ENCODE measurements around the gene NRG3. TPM values are rescaled to one million over a fixed set of nuclear protein-coding genes. Genes with fewer than 3 reads are reported as not detected.

The NRG3 gene
- total RNA-seq, 1 donor from 2014 or later, result 8.2 TPM

DNA sequence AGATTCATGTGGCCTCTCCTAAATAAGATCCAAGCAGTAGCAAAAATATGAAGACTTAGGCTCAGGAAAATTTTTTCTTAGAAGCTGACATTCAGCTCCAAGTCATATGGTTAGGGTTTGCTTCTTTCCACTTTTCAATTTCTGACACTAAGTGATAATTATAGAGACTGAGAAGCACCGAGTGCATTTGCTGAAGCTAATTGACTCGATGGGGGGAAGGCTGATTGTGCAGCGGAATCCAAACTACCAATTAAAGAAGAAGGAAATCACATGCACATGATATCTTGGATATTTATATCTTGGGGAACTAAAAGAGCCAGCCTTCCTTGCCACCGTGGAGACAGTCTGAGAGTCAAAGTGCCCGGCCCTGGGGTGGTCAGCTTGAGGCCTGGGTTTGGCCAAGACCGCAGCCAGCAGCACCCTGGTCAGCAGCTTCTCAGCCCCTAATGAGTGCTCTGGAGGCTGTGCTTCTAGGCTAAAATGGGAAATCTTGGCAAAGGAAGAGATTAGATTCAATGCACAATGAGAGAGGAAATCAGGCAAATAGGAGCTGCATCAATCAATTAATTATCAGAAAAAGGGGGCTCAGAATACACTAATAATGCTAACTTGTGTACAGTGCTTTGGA lies 589.3 kb downstream of the NRG3 start:
- no peak for DNase-seq (ENCODE audit: low read depth in 2 of 2)

- no peak for DNase-seq (ENCODE audit: low read depth in 2 of 2)
Measured at GRCh38 chr10:82464966-82465365, 590.0 kb downstream of the NRG3 start.

- DNase-seq (ENCODE audit: low read depth in 2 of 2), result no peak
Measured at GRCh38 chr10:82468453-82468852, 593.5 kb downstream of the NRG3 start.

DNA sequence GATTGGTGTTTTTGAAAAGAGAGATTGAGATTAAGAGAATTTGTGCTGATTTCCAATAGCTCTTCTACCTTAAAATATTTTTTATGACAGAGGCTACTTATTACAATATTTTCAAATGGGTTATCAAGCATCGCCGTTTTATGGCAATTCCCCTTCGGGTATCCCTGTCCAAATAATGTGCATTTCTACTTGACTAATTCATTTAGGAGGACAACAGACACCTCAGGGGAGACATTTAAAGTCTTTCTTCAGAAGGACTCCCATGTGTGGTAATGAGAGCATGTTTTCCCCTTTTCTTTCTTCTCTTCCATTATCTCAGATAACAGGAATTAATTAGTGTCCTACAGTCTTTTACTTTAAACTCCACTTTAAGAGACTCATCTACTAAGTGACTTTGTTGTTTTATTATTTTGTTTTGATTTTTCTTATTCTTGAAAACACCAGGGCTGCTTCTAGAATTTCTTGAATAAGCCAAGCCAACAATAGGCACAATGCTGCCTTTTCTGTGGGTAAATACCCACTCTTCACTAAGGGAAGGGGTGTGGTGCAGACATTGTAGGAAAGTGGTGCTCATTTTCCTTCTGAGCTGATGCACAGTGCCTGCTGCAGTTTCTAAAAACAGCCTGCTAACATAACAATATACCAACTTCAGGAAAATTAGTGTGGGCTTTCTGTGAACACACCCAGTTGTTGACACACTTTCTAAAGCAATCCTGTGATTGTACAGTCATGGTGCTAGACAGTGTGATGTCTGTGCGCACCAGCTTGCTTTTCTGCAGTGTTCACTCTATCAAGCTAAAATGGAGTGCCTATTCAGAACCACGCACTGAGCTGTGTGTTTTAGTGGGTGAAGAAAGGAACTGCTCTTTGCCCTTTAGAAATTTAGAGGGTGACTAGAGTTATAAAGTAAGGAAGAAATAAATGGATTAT lies 597.7 kb downstream of the NRG3 start:
- DNase-seq (ENCODE audit: low read depth in 2 of 2), result no peak

DNA sequence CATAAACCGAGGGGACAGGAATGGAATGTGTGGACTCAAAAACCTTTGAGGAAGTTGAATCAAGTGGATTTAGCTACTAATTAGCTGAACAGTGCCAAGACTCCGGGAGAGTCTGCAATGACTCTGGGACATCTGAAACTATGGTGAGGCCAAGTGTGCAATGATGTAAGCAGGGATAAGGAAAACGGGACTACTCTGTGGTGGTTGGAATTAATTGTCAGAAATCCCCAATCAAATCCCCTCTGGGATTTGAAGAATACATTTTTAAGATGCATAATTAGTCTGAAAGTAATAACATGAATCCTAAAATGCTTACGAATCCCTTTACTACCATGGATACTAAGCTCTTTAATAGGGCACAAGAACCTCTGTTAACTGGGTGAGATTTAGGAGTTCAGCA lies 602.8 kb downstream of the NRG3 start:
- DNase-seq (ENCODE audit: low read depth in 2 of 2), result no peak

DNA sequence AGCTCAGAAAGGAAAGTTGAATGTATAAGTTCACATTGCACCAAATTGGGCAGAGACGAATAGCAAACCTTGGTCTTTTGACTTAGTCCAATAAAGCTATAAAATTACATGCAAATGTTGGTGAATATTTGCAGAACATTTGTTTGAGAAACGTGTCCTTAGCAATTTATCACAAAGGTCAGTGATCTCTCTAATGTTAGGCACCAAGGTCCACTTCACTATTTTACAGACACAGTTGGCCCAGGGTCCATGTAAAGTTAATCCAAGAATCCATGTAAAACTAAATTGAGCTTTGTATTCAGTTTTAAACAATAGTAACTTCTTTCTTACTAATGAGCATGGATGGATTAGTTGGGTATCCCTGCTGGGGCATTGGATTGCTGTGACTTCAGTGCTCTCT lies 617.7 kb downstream of the NRG3 start:
- DNase-seq (ENCODE audit: low read depth in 2 of 2), result no peak

DNA sequence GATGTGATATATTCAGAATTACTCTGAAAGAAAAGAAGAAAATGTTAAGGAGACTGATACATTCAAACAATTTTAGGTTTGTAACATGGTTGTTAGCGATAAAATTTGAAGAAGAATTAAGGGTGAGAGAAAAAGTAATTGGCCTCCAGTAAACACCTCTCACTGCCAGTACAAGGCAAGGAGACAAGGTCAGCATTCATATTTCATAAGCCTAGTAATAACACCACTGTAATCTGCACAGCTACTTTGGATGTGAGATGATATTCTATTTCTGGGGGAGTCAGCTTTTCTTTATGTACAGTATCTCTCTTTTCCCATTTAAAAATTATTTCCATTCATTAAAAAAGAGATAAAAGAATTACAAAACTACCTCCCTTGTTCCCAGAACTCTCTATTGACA lies 621.1 kb downstream of the NRG3 start:
- DNase-seq (ENCODE audit: low read depth in 2 of 2), result no peak

DNA sequence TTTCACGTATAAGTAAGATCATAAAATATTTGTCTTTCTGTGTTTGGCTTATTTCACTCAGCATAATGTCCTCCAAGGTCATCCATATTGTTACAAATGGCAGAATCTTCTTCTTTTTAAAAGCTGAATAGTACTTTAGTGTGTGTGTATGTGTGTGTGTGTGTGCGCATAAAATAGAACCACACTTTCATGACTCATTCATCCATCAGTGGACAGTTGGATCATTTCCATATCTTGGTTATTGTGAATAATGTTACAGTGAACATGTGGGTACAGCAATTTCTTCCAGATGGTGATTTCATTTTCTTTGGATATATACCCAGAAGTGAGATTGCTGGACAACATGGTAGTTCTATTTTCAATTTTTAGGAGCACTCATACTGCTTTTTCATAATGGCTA lies 622.4 kb downstream of the NRG3 start:
- DNase-seq (ENCODE audit: low read depth in 2 of 2), result peak in 1 of 2 donors; percentile 11

DNA sequence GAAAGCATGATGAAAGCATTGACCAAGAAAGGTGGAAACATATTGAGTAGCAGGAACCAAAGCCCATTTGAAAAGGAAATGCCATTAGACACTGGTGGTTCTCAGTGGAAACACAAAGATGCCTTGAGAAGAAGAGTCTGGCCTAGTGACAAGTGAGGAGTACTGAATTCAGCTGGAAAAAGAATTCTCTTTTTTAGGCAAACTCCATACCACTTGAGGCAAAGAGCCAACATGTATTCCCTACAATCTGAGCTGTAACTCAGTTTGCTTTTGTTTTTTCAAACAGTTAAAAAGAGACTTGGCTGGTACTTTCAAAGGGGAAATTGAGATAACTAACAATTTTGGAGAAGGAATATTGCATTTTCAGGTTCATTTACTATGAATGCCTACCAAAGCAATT lies 624.0 kb downstream of the NRG3 start:
- no peak for DNase-seq (ENCODE audit: low read depth in 2 of 2)

- DNase-seq (ENCODE audit: low read depth in 2 of 2), result no peak
Measured at GRCh38 chr10:82505009-82505408, 630.0 kb downstream of the NRG3 start.

DNA sequence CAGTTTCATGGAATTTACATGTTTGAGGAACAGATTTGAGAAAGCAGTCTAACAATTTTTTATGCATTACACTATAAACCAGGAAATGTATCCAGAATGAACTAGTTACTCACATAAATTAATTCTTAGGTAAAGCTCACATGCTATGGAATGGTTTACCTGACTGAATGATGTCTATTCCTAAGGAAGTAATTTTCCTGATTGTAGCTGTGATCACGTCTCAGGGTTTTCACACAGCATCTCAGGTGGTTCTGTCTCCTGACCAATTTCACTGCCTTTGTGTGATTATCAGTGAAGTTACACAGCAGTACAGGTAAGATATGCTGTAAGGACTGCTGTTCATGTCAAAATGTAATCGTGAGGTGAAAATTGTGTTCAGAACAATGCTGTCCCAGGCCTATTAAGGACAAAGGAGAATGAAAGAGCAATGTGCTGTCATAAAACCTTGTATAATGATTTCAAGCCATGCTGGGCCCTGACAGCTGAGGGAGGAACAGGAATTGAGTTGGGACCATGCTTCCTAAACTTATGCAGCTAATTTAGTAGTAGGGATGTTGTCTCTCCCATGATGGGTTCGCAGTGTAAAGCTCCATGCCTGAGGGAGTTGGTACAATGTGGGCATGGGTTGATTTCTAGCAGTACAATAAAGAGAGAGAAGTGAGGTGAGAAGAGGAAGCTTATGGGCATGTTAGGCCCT lies 631.8 kb downstream of the NRG3 start:
- no peak for DNase-seq (ENCODE audit: low read depth in 2 of 2)

DNA sequence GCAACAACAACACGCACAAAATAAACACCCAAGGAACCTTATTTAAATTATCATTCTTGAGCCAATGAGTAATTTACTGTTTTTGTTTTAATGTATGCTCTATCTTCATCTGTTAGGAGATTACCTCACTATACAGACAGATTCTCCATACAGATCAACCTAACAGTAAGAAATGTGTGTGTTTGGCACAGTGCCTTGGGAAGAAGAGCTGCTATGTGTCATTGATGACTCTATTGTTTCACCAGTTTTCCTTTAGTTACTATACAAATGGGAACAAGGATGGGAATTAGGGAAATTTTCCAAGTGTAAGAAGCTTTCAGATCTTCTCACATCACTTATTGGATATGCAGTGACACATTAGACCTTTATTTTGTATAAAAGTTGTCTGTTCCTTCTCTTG lies 640.3 kb downstream of the NRG3 start:
- DNase-seq (ENCODE audit: low read depth in 2 of 2), result peak in 1 of 2 donors; percentile 35

GRCh38 chr10:82529062-82529461 lies 654.1 kb downstream of the NRG3 start:
- DNase-seq (ENCODE audit: low read depth in 2 of 2), result no peak

GRCh38 chr10:82535457-82535856 lies 660.5 kb downstream of the NRG3 start:
- no peak for DNase-seq (ENCODE audit: low read depth in 2 of 2)

GRCh38 chr10:82536668-82537067 lies 661.7 kb downstream of the NRG3 start:
- DNase-seq (ENCODE audit: low read depth in 2 of 2), result no peak

DNA sequence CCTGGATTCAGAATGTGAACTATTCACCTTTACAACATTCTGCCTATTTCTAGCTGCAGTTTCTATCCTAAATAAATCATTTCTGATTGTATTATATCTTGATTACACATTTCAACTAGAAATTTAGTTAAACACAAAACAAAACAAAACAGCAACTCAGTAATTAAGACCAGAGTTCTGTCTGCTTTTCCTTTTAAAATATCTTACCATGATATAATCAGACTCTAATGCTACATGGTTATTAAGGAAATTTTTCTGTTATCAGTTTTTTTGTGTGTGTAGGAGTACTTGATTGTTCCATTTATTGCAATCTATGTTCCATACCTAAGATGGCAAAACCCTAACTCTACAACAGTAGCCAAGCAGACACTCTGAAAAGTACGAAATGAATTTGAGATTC lies 663.3 kb downstream of the NRG3 start:
- no peak for DNase-seq (ENCODE audit: low read depth in 2 of 2)

- DNase-seq (ENCODE audit: low read depth in 2 of 2), result no peak
Measured at GRCh38 chr10:82543631-82544030, 668.6 kb downstream of the NRG3 start.

- no peak for DNase-seq (ENCODE audit: low read depth in 2 of 2)
Measured at GRCh38 chr10:82544377-82544776, 669.4 kb downstream of the NRG3 start.

GRCh38 chr10:82551506-82551905 lies 676.5 kb downstream of the NRG3 start:
- no peak for DNase-seq (ENCODE audit: low read depth in 2 of 2)

GRCh38 chr10:82552267-82552666 lies 677.3 kb downstream of the NRG3 start:
- no peak for DNase-seq (ENCODE audit: low read depth in 2 of 2)

DNA sequence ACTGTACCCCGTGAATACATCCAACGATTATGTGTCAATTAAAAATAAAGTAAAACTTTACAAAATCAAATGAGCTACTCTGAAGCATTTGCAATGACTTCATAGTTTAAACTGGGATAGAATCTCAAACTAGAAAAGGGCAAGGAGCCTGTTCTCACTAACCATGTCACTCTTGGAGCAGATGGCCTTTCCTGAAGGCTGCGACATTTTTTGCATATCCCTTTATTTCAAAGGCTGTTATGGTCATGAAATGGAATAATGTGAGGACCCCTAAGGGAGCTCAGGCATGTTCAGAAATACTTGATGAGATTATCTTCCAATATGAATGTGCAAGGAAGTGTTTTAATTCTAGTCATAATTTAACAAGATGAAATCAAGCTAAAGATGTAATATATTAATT lies 679.4 kb downstream of the NRG3 start:
- DNase-seq (ENCODE audit: low read depth in 2 of 2), result no peak

GRCh38 chr10:82558014-82558607 lies 683.1 kb downstream of the NRG3 start:
- no peak for DNase-seq (ENCODE audit: low read depth in 2 of 2)

All from dermis microvascular lymphatic vessel endothelial cell (primary cell).